GM21360 (cell line): ENCODE data around the gene KLHL18.
A peak's percentile ranks its signal among the peaks of the same experiment; 100 is the strongest.
"Not testable (repeated sequence)": the region's sequence is repeated elsewhere in the genome, so short reads cannot be mapped to it uniquely, and the experiment has no call there.

ENCODE experiments used
- ATAC-seq: cut with Tn5 transposase; IDR thresholded peaks from one replicate; pipeline ENCODE4 v1.9.1; 2021; ENCODE audit warnings: mild to moderate bottlenecking, moderate library complexity; ENCODE audit not compliant: unreplicated experiment

The KLHL18 gene

DNA sequence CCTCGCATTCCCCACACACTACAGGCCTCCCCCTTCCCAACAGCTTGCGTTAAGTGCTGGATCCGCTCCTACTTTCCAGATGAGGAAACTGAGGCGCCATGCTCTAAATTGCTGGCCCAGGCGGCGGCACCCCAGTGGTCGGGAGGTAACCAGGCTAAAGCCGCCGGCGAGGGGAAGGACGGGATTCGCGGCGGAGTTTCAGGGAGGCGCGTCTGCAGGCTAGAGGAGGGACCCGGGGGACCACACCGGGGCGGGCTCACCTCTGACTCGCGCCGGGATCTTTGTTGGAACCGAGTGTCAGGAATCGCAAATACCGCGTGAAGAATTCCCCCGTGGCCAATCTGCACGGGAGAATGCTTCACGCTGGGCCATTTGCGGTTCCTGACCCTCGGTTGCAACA is 73.5 kb downstream of the KLHL18 start:
- ATAC-seq, result no peak

DNA sequence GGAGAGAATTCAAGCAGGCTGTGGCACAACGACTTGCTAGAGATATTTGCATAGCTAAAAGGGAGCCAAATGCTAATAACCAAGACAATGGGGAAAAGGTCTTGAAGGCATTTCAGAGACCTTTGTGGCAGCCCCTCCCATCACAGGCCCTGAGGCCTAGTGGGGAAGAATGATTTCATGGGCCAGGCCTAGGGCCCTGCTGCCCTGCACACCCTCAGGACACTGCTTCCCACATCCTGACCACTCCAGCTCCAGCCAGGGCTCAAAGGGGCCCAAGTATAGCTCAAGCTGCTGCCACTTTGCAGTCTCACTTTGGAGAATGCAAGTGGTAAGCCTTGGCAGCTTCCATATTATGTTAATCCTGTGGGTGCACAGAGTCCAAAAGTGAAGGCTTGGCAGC is 76.6 kb downstream of the KLHL18 start:
- ATAC-seq, result no peak

DNA sequence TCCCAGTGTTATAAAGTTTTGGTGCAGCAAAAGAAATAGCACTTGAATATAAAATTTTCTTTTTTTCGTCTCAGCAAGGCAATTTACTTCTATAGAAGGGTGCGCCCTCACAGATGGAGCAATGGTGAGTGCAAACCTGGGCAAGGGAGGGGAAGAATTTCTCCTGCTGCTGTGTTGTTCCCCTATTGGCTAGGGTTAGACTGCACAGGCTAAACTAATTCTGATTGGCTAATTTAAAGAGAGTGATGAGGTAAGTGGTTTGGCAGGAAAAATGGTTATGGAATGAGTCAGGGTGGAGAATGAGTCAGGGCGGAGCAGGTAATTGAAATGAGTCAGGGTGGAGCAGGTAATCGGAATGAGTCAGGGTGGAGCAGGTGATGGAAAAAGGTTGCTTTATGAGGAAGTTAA is 77.4 kb downstream of the KLHL18 start:
- not testable (repeated sequence) for ATAC-seq

DNA sequence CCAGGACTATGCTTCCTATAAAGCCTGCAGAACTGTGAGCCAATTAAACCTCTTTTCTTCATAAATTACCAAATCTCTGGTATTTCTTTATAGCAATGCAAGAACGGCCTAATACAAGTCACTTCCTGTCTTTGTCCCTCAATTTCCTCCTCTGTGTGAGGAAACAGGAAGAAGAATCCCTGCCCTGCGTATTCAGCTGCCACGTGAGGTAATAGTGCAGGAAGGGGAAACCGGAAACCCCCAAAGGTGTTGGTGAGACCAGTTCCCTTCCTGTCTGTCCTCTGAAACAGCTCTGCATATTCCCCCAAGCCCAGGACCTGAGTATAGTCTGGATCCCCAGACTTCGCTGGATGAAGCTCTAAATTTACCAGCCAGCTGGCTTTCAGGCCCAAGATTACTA is 80.0 kb downstream of the KLHL18 start:
- ATAC-seq, result no peak

DNA sequence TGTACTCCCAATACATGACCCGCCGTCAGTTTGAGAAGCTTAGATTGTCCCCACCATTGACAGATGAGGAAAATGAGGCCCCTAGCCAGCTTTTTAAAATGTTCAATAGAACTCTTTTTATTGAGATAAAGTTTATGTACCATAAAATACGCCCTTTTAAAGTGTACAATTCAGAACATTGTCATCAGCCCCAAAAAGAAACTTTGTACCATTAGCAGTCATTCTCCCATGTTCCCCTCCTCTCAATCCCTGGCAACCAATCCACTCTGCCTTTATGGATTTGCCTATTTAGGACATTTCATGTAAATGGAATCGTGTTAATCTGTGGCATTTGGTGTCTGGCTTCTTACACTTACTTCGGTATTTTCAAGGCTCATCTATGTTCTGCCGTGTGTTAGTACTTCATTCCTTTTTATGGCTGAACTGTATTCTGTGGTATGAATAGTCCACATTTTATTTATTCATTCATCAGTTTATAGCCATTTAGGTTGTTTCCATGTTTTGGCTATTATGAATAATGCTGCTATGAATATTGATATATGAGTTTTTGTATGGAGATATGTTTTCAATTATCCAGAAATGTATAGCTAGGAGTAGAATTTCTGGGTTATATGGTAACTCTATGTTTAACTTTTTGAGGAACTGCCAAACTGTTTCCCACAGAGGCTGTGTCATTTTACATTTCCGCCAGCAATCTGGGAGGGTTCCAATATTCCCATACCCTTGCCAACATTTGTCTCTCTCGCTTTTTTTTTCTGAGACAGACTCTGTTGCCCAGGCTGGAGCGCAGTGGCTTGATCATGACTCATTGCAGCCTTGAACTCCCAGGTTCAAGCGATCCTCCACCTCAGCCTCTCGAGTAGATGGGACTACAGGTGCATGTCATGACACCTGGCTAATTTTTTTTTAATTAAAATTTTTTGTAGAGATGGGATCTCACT is 82.7 kb downstream of the KLHL18 start:
- ATAC-seq, result no peak

DNA sequence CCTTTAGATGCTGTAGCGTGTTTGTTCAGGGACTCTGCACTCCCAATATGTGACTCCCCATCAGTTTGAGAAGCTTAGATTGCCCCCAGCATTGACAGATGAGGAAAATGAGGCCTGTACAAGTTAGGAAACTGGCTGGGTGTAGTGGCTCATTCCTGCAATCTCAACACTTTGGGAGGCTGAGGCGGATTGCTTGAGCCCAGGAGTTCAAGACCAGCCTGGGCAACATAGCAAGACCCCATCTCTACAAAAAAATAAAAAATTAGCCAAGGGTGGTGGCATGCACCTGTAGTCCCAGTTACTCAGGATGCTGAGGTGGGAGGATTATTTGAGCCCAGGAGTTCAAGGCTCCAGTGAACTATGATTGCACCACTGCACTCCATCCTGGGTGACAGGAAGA is 84.1 kb downstream of the KLHL18 start:
- no peak for ATAC-seq

DNA sequence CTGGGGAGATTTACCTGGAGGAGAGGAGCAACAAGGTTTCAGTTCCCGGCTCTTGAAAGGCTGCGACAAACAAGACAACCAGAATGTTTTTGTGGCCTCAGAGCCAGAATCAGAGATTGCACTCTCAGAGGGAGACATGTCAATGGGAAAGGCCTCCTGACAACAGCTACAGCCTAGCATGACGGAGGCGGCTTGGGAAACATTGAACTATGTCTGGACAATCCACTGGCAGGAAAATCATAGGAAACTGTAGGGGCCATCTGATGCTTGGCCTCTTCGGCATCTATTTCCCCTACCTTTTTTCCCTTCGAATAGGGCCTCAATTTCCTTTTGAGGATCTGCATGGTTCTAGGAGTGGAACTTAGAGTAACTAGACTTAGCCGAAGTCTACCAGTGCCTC is 84.9 kb downstream of the KLHL18 start:
- ATAC-seq, result no peak

DNA sequence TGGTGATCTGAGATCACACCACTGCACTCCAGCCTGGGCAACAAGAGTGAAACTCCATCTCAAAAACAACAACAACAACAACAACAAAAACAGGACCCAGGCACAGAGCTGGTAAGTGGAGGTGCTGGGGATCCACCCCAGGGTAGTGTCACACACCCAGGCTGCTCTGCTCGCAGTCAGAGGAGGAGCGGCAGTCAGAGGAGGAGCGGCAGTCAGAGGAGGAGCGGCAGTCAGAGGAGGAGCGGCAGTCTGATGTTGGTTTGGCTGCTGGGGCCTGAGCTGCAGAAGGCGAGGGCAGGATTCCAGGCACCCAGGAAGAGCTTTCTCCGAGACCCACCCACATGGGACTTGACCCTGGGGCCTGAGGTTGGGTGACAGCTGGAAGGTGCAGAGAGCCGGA is 87.3 kb downstream of the KLHL18 start:
- ATAC-seq, result not testable (repeated sequence)

DNA sequence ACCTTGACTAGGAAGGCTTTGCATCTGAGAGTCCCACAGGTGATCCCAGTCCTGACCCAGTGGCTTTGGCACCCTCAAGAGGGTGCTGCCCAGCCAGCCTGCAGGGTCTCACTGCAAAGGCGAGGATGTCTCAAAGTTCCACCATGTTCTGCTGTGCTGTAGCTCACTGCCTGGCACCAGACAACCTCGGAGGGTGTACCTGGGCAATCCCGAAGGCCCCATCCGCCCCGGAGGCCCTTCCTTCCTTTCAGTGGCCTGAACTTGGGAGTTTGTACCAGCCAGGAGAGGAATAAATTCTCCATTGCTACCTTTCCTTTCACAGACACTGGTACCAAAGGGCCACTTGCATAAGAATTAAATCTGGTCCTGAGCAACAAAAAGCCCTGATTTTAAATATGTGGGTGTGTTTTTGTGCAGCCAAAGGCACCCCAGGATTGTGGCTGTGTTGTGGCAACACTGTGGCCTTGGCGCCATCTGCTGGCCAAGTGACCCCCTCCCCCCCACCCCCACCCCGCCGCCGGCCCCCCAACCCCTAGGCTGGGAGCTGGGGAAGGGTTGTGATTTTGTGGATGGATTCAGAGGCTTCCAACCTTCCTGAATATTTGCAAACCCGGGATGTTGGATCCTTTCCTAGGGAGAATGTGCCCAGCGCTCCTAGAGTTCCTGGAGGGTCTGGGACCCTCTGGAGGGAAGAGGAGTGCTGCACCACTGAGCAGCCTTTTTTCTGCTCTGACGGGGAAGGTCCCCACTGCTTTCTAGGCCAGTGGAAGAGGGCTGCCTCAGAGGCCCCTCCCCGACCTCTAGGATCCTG is 88.3 kb downstream of the KLHL18 start:
- no peak for ATAC-seq

DNA sequence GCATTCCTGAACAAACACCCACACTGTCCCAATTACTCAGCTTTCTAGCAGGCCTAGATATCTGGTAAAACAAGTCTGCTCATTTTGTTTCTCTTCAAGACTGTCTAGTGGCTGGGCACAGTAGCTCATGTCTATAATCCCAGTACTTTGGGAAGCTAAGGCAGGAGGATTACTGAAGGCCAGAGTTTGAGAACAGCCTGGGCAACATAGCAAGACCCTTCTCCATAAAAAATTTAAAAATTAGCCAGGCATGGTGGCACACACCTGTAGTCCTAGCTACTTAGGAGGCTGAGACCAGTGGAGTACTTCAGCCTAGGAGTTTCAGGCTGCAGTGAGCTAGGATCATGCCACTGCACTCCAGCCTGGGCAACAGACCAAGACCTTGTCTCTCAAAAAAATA is 91.8 kb downstream of the KLHL18 start:
- no peak for ATAC-seq

DNA sequence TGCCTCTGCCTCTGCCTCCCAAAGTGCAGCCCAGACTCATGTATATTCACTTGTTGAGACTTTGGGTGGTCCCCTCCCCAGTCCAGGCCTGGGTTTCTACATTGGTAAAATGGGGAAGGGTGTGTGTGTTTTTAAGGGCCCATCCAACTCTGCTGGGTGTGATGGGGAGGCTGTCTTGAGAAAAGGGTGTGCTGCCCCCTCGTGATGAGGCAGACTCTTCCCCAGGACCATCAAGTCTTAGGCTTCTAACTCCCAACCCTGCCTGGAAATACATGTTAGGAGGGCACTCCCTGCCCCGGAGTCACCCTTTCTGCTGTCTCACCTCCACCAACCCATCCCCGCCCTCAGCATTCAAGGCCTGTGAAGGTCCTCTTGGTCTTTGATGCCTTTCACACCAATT is 93.6 kb downstream of the KLHL18 start:
- ATAC-seq, result no peak

DNA sequence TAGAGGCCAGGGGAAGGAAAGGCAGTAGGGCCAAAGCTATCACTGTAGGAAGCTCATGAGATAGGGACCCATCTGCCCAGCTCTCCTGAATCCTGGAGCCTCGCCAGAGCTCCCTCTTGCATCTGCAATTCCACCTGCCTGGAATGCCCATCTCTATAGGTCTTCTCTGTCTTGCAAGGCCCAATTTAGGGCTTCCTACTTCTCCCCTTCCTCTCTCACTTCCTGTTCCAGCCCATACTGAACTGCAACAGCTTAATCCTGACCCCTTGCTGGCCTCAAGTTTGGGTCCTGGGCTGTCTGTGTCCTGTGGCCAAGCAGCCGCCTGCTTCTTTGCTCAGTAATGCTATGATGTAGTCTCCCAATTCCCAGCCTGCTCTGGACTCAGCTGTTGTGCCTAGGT is 94.4 kb downstream of the KLHL18 start:
- no peak for ATAC-seq

DNA sequence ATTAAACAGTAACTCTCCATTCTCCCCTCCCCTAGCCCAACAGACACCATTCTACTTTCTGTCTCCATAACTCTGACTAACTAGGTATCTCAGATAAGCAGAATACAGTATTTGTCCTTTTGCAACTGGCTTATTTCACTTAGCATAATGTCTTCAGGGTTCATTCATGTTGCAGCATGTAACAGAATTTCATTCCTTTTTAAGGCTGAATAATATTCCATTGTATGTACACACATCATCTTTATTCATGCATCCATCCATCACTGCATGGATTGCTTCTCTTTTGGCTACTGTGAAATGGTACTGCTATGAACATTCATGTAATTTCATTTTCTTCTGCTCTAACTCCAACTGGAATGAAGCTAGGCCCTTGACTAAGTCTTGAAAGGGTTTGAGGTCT is 96.1 kb downstream of the KLHL18 start:
- ATAC-seq, result no peak

DNA sequence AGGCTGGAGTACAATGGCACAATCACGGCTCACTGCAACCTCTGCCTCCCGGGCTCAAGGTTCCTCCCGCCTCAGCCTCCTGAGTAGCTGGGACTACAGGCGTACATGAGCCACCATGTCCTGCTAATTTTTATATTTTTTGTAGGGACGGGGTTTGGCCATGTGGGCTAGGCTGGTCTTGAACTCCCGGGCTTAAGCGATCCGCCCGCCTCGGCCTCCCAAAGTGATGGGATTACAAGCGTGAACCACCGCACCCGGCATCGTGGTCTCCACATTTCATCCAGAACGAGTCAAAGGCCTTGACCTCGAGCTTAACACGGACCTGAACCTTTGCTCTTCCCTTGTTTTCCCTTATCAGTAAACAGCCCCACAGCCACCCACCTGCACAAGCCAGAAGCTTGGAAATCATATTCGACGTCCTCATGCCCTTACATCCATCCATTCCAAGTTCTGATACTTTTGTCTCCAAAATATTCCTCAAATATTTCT is 96.7 kb downstream of the KLHL18 start:
- no peak for ATAC-seq

DNA sequence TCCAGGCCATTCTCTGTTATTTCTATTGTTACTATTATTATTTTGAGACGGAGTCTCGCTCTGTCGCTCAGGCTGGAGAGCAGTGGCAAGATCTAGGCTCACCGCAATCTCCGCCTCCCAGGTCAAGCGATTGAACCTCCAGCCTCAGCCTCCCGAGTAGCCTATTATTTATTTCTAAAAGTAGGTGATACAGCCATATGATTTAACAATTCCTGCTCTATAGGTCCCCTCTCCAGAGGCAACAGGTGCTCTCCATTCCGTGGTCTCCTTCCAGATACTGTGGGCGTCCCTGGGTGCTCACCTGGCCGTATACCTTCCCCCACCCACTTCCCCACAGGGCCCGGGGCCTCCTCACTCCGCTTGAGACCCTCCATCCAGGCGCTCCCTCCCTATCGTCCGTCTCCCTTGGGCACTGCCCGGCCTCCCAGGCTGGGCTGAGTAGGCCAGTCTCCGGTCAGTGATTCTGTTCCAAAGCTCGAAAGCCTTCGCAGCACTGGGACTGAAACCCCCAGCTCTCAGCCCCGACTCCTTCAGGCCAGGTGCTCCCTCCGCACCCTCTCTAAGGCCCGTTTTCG is 97.4 kb downstream of the KLHL18 start:
- ATAC-seq, result peak; percentile 16

DNA sequence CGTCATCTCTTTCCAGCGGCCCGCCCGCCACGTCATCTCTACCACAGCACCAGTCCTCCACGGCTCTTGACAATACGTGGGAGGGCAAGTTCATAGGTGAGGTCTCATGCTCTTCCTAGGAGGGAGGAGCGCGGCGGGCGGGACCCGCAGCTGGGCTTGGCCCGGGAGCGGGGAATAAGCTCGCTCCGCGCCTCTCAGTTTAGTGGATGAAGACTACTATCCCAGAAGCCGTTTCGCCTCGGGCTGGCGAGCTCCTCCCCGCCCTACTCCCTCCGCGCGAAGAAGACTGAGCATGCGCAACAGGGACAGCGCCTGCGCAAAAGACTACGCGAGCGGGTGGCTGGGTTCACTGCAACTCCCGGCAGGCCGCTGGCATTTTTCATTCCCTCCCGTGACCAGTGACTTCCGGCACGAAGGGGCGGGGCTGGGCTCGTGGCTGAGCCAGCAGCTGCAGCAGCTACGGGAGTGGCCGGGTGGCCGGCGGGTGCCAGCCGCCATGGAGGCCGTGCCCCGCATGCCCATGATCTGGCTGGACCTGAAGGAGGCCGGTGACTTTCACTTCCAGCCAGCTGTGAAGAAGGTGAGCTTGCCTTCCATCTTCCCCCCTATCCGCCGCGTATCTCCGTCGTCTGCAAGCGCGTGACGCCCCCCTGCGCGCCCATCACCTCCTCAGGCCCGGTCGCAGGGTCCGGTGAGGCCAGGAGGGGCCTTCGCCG is 98.0 kb downstream of the KLHL18 start, which contains the start of gene PTPN23:
Gene PTPN23 (plus strand): TSS at position 421 of the 716 bp plus-strand sequence. CDS start 76 bp downstream, at position 497.
- ATAC-seq, result peak; percentile 59

DNA sequence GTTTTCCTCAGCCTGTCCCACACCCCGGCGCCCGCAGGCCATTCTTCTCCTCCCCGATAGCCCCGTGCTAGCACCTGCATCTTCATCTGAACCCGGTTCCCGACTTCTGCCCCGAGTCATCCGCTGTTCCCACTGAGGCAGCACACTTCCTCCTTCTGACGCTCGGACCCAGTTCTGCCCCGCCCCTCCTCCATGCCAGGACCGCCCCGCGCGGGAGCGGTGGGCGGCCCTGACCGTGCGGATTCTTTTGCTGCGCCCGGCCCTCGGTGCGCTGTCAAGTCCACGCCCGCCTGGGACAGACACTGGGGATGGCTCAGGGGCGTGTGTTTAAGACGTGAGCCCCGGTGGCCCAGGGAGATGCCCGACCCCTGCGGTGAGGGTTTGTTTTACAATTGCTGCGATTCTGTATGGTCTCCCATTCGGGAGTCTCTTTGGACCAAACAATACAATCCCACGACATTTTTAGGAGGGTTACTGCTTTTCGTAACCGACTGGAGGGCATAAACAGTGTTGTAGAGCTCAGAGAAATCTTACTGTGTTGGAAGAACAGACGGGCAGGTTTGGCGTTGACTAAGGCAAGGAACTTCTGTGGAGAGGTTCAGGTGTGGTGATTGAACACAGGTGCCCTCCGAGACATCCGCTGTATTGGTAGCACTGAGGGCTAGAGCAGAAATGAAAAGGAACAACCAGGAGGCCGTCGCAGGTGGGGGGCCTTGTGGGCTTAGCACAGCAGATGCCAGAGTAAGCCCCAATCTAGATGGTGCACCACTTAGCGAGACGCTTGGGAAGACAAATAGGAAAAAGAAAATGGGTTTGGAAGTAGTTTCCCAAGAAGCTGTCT is 98.8 kb downstream of the KLHL18 start:
- peak; percentile 56 for ATAC-seq

DNA sequence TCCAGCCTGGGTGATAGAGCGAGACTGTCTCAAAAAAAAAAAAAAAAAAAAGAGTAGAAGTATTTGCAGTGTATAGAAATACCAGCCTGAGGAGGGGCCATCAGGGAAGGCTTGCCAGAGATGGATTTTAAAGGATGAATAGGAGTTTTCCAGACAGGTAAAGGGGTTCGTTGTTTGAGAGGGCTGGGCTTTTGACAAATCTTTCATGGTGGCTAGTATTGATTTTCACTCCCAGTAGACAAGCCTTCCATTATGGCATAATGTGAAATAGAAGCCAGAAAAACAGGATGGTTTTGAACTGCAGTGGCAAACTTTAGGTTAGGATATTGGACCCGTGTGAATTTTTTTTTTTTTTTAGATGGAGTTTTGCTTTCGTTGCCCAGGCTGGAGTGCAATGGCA is 101.7 kb downstream of the KLHL18 start:
- ATAC-seq, result no peak

DNA sequence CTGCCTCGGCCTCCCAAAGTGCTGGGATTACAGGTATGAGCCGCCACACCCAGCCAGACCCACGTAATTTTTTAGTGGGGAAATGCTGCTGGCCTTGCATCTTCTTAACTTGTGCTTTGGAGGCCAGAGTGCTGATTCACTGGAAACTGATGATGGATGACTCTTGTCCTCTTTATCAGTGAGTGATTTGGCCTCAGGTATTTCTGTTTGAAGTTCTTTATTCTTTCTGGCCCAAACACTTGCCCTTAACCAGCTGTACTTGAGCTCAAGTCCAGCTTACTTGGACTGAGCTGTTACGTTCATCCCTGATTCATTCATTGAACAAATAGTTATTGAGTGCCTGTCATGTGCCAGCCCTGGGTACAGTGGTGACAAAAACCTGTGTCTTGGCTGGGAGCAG is 102.3 kb downstream of the KLHL18 start:
- no peak for ATAC-seq

DNA sequence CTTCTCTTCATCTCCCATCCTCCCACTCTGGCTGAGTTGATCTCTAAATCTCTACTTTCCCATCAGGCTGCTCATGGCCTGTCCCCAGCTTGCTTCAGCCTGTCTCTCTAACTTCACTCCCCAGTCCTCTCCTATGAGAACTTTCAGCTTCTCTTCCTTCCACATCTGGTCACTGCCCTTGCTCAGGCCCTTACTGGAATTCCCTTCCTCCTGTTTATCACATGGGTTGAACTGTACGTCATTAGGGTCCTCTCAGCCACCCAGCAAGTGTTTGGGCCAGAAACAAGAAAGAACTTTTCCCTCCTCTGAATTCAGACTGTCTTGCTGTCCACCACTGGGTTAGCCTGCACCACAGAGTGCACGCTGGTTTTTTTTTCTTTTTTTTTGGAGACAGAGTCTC is 103.1 kb downstream of the KLHL18 start:
- no peak for ATAC-seq
